Spleen (tissue), 11 donors: Measurements from ENCODE around the gene FARP1. TPM values are rescaled to one million over a fixed set of nuclear protein-coding genes. Genes with fewer than 3 reads are reported as not detected.
"Not testable (repeated sequence)": the region's sequence is repeated elsewhere in the genome, so short reads cannot be mapped to it uniquely, and the experiment has no call there.

ENCODE experiments used
- DNase-seq: peaks from one replicate; pipeline ENCODE4 v3.0.0-alpha.2; 2020
- H3K27ac ChIP-seq, 8 donors: fragments of 200-600 bp; sonication (generic) in 7 of 8; 1 replicate in 4 of 8; 2 replicates in 4 of 8; pipeline versions ENCODE4 v1.5.0 to v1.8.0; 2016 to 2021; ENCODE audit warnings: inconsistent platforms in 4 of 8, mild to moderate bottlenecking in 4 of 8, moderate library complexity in 1 of 8
- H3K27me3 ChIP-seq, 7 donors: fragments of 200-600 bp; sonication (generic) in 6 of 7; replicated peaks in 1 of 7; 1 replicate in 4 of 7; 2 replicates in 3 of 7; pipeline versions ENCODE4 v1.5.0 to v1.8.0; 2016 to 2021; ENCODE audit warnings: inconsistent platforms in 3 of 7, mild to moderate bottlenecking in 1 of 7
- H3K36me3 ChIP-seq, 6 donors: fragments of 200-600 bp; sonication (generic) in 5 of 6; 1 replicate in 4 of 6; 2 replicates in 2 of 6; pipeline versions ENCODE4 v1.5.0 to v1.8.0; 2016 to 2021; ENCODE audit warnings: inconsistent platforms in 2 of 6
- H3K4me1 ChIP-seq, 6 donors: fragments of 200-600 bp; sonication (generic) in 5 of 6; 1 replicate in 3 of 6; 2 replicates in 3 of 6; pipeline versions ENCODE4 v1.5.0 to v1.8.0; 2016 to 2021; ENCODE audit warnings: inconsistent platforms in 3 of 6
- H3K4me3 ChIP-seq, 8 donors: fragments of 200-600 bp; sonication (generic) in 7 of 8; 1 replicate in 4 of 8; 2 replicates in 4 of 8; pipeline versions ENCODE4 v1.5.0 to v1.8.0; 2016 to 2021; ENCODE audit warnings: inconsistent platforms in 4 of 8, mild to moderate bottlenecking in 4 of 8, moderate library complexity in 2 of 8
- H3K9me3 ChIP-seq, 8 donors: fragments of 200-600 bp; sonication (generic) in 7 of 8; 1 replicate in 4 of 8; 2 replicates in 4 of 8; pipeline versions ENCODE4 v1.5.0 to v1.8.0; 2016 to 2021; ENCODE audit warnings: inconsistent platforms in 4 of 8
- CTCF ChIP-seq, 11 experiments: fragments of 200-600 bp in 7 of 11; fragments of 450-650 bp in 4 of 11; sonication (generic) in 4 of 11; IDR thresholded peaks in 8 of 11; conservative IDR thresholded peaks in 3 of 11; 1 replicate in 7 of 11; 2 replicates in 4 of 11; pipeline versions ENCODE4 v1.4.0 to v1.8.0; 2016 to 2021; ENCODE audit warnings: antibody characterized with exemption in 11 of 11, inconsistent platforms in 4 of 11, mild to moderate bottlenecking in 1 of 11
- POLR2A ChIP-seq, 3 donors: fragments of 450-650 bp; IDR thresholded peaks; one replicate each; pipeline ENCODE4 v1.5.1; 2017; ENCODE audit warnings: antibody characterized with exemption in 3 of 3, mild to moderate bottlenecking in 1 of 3
- POLR2AphosphoS5 ChIP-seq, 3 donors: sonication (generic); formaldehyde crosslinking; IDR thresholded peaks; one replicate each; pipeline ENCODE4 v1.5.1; 2017; ENCODE audit warnings: antibody characterized with exemption in 3 of 3
- WGBS, 5 donors: extraction: QIAGEN DNeasy Blood & Tissue Kit in 3 of 5; methylation state at CpG; one replicate each; pipeline versions ENCODE4 v1.1.5 to v1.1.7; 2013 to 2018; 5-methylcytosine and 5-hydroxymethylcytosine counted together
- intact Hi-C: fragments of 100-400 bp; cut with DNase I; formaldehyde crosslinking; loops from one replicate; pipeline ENCODE4 v1.15.0; 2023; ENCODE audit warnings: low total_unique reads
- polyA plus RNA-seq, 3 donors: library from polyadenylated mRNA; stranded (reverse); fragments of 200-250 nt; gene quantifications; one replicate each; pipeline ENCODE4 v1.2.1, GENCODE V29; 2013
- total RNA-seq, 7 donors: library from RNA; depleted of rRNA in 3 of 7; stranded (reverse); fragments of >200 nt in 3 of 7; fragmentation: NEBNext Ultra II Directional in 4 of 7; extraction: Animal tissue kit (Norgen Biotek cat#: 25700) in 4 of 7; gene quantifications; one replicate each; pipeline versions ENCODE4 v1.1.0 to v1.2.1, GENCODE V29; 2016 to 2021
- donor health status: healthy with polysubstance abuse.
- donor health status: DM: no; HTN: no; CAD: no; lungs with moderate emphysema.
- donor health status: DM: no; HTN: no; CAD: no.
- donor health status: Bipolar disorder and iron deficiency.
- donor health status: healthy.
- donor health status: DM: no; HTN: no; CAD: no.
- donor health status: DM: yes; HTN: yes; CAD: no.

The FARP1 gene
- total and polyA plus RNA-seq, 10 donors = 3.7 to 60.9 (median 33.0) TPM

DNA sequence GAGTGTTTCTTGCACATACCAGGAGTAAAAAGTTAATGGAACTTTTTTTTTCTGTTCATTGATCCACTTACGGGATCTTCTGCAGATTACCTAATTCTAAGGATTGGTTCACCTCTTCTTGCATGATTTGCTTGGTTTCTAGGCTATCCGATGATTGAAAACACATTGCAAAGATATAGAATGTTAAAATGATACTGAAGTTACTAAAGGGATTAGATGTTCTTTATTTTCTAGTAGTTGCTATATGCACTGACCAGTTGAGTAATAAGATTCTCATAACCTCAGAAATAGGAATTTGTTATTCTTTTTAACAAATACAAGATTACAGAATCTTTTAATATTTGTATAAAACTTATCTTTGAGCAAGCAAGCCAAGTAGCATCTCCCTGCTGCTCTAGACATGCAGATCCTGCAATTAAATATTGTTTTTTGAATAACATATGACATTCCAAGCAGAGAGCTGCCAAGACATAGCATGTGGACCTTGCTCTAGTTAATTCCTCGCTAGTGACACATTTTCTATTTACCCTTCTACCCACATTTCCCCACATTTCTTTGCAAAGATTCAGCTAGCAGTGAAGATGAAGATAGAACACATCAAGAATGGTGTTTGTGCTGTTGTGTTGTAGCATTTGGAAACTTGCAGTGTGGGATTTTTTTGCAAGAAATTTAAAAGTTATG lies 85.9 kb downstream of the FARP1 start:
- TF ChIP-seq CTCF (IDR thresholded peaks at IDR 0.05 in 8 of 11, conservative IDR thresholded peaks at IDR 0.05 in 3 of 11) (no peak), POLR2AphosphoS5 (IDR thresholded peaks at IDR 0.05) (no peak), POLR2A (IDR thresholded peaks at IDR 0.05) (no peak)
- no peaks in the 10 kb centered on the region for H3K4me1 ChIP-seq
- no peaks in the 10 kb centered on the region for H3K27me3 ChIP-seq
- 78 to 90% (median 88%) methylated on average over 3 of the region's 3 CpGs for WGBS, 5 donors
- H3K27ac ChIP-seq = no peak overlapping the region
- peaks cover 0 to 17% (median 7%) of the 10 kb centered on the region in 8 donors for H3K9me3 ChIP-seq
- H3K4me3 ChIP-seq = no peak overlapping the region
- no peaks in the 10 kb centered on the region for H3K36me3 ChIP-seq
- intact Hi-C loops = no loop called here
- no peak for DNase-seq

DNA sequence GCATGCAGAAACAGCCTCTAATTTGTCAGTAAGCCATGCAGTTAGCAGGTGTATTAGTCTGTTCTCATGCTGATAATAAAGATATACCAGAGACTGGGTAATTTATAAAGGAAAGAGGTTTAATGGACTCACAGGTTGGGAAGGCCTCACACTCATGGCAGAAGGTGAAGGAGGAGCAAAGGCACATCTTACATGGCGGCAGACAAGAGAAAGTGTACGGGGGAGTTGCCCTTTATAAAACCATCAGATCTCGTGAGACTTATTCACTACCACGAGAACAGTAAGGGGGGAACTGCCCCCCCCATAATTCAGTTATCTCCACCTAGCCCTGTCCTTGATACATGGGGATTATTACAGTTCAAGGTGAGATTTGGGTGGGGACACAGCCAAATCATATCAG lies 87.9 kb downstream of the FARP1 start:
- WGBS, 5 donors = 82 to 93% (median 90%) methylated on average over 4 of the region's 4 CpGs
- intact Hi-C loops, H3K27ac ChIP-seq, H3K27me3 ChIP-seq, H3K36me3 ChIP-seq, H3K4me3 ChIP-seq, DNase-seq, H3K4me1 ChIP-seq: not testable (repeated sequence)
- H3K9me3 ChIP-seq = peaks cover 0 to 17% (median 7%) of the 10 kb centered on the region in 8 donors

- Histone ChIP-seq H3K27ac (no peak overlapping the region), H3K36me3 (no peaks in the 10 kb centered on the region), H3K9me3 (peaks cover 0 to 17% (median 7%) of the 10 kb centered on the region in 8 donors), H3K4me1 (no peaks in the 10 kb centered on the region), H3K27me3 (no peaks in the 10 kb centered on the region), H3K4me3 (no peak overlapping the region)
- TF ChIP-seq POLR2AphosphoS5 (IDR thresholded peaks at IDR 0.05) = no peak
- no peak for TF ChIP-seq POLR2A (IDR thresholded peaks at IDR 0.05)
- 93 to 98% (median 95%) methylated on average over 4 of the region's 4 CpGs for WGBS, 5 donors
- DNase-seq = no peak
- intact Hi-C loops = no loop called here
Measured at GRCh38 chr13:98232456-98232855, 89.6 kb downstream of the FARP1 start.

DNA sequence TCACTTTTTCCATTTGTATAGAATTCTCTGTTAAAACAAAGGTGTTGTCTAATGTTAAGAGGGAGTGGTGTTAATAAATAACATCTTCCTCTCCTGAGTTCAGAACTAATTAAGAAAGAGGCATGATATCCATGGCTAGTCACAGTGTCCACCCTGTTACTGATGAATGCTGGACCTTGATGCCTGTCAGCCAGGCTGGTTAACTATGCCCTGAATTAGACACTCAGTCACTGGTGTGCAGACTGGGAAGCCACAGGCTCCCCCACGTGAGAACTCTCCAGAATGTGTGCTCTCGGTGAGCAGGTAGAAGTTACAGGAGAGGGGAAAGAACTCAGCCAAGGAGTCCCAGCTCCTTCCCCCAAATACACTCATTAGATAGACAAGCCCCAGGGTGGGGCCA lies 90.2 kb downstream of the FARP1 start:
- 64 to 93% (median 85%) methylated on average over 2 of the region's 2 CpGs for WGBS, 5 donors
- Histone ChIP-seq H3K27ac (no peak overlapping the region), H3K4me1 (no peaks in the 10 kb centered on the region), H3K36me3 (no peaks in the 10 kb centered on the region), H3K4me3 (no peak overlapping the region), H3K27me3 (no peaks in the 10 kb centered on the region), H3K9me3 (peaks cover 0 to 14% (median 7%) of the 10 kb centered on the region in 8 donors)
- intact Hi-C loops = no loop called here
- no peak for DNase-seq
- TF ChIP-seq POLR2AphosphoS5 (IDR thresholded peaks at IDR 0.05) (no peak), POLR2A (IDR thresholded peaks at IDR 0.05) (no peak), CTCF (IDR thresholded peaks at IDR 0.05 in 8 of 11, conservative IDR thresholded peaks at IDR 0.05 in 3 of 11) (no peak)

DNA sequence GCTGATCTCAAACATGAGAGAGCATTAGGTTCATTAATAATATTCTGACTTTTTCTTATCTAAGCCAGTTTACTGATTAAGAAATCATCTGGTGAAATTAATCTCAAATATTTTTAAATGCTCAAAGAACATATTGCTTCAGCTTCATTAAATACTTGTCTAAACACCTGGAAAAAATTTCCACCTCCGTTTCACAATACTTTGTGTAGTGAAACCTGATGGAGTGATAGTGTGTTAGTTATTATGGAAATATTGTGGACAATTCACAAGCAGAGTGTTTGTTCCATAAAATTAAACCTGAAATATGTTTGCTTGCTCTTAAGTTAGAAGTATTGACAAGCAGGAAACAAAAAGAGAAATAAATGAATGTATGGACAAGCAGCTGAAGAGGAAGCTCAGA lies 91.5 kb downstream of the FARP1 start:
- no peak for DNase-seq
- Histone ChIP-seq H3K36me3 (no peaks in the 10 kb centered on the region), H3K4me1 (no peaks in the 10 kb centered on the region), H3K27me3 (no peaks in the 10 kb centered on the region), H3K4me3 (no peak overlapping the region), H3K27ac (no peak overlapping the region), H3K9me3 (peaks cover 0 to 11% (median 6%) of the 10 kb centered on the region in 8 donors)
- WGBS, 5 donors = 51 to 95% (median 87%) methylated on average over 1 of the region's 1 CpG
- intact Hi-C loops = no loop called here
- no peak for TF ChIP-seq CTCF (IDR thresholded peaks at IDR 0.05 in 8 of 11, conservative IDR thresholded peaks at IDR 0.05 in 3 of 11)
- no peak for TF ChIP-seq POLR2AphosphoS5 (IDR thresholded peaks at IDR 0.05)
- TF ChIP-seq POLR2A (IDR thresholded peaks at IDR 0.05) = no peak
